Liver (tissue), 9 donors: ENCODE measurements around the gene CDK8. TPM values are rescaled to one million over a fixed set of nuclear protein-coding genes. Genes with fewer than 3 reads are reported as not detected.
A peak's percentile ranks its signal among the peaks of the same experiment; 100 is the strongest.

Experiments used
- DNase-seq: peaks from one replicate; pipeline ENCODE4 v3.0.0-alpha.2; 2017; ENCODE audit warnings: low spot score
- H3K27ac ChIP-seq, 2 donors: one replicate each; pipeline ENCODE4 v1.7.0; 2013; ENCODE audit warnings: inconsistent platforms in 2 of 2, low read length in 2 of 2, control low read depth in 1 of 2, low read depth in 1 of 2, mild to moderate bottlenecking in 1 of 2
- H3K27me3 ChIP-seq, 4 donors: one replicate each; pipeline versions ENCODE4 v1.6.1 to v1.7.0; 2013; ENCODE audit warnings: low read length in 3 of 4, inconsistent platforms in 1 of 4, mild to moderate bottlenecking in 1 of 4, moderate library complexity in 1 of 4; ENCODE audit not compliant: control insufficient read depth in 4 of 4, insufficient read depth in 4 of 4
- H3K36me3 ChIP-seq, 4 donors: one replicate each; pipeline versions ENCODE4 v1.6.1 to v1.7.0; 2013; ENCODE audit warnings: low read length in 3 of 4, mild to moderate bottlenecking in 3 of 4, low read depth in 1 of 4, moderate library complexity in 1 of 4; ENCODE audit not compliant: control insufficient read depth in 4 of 4, insufficient read depth in 3 of 4
- H3K4me1 ChIP-seq, 4 donors: one replicate each; pipeline versions ENCODE4 v1.6.1 to v1.7.0; 2013; ENCODE audit warnings: low read length in 3 of 4, mild to moderate bottlenecking in 3 of 4, moderate library complexity in 1 of 4; ENCODE audit not compliant: control insufficient read depth in 4 of 4, insufficient read depth in 4 of 4
- H3K4me3 ChIP-seq, 3 donors: one replicate each; pipeline versions ENCODE4 v1.6.1 to v1.7.0; 2013; ENCODE audit warnings: low read length in 3 of 3, control low read depth in 1 of 3, low read depth in 1 of 3, mild to moderate bottlenecking in 1 of 3
- H3K9ac ChIP-seq, 2 donors: one replicate each; pipeline ENCODE4 v1.7.0; 2013; ENCODE audit warnings: low read length in 2 of 2, mild to moderate bottlenecking in 2 of 2, moderate library complexity in 2 of 2, control low read depth in 1 of 2, low read depth in 1 of 2
- H3K9me3 ChIP-seq, 4 donors: one replicate each; pipeline versions ENCODE4 v1.6.1 to v1.7.0; 2013; ENCODE audit warnings: low read length in 3 of 4; ENCODE audit not compliant: control insufficient read depth in 4 of 4
- EGR1 ChIP-seq, 2 donors: IDR thresholded peaks; 2 replicates each; pipeline ENCODE4 v1.6.1; 2016 to 2018; ENCODE audit warnings: antibody characterized with exemption in 2 of 2, low read depth in 2 of 2
- FOXA2 ChIP-seq: IDR thresholded peaks from 2 replicates; pipeline ENCODE4 v1.6.1; 2016; ENCODE audit warnings: antibody characterized with exemption
- GABPA ChIP-seq, 2 donors: IDR thresholded peaks in 1 of 2; conservative IDR thresholded peaks in 1 of 2; 2 replicates each; pipeline ENCODE4 v1.6.1; 2016; ENCODE audit warnings: antibody characterized with exemption in 2 of 2, mild to moderate bottlenecking in 1 of 2, moderate library complexity in 1 of 2
- HNF4A ChIP-seq, 2 donors: conservative IDR thresholded peaks; 2 replicates each; pipeline ENCODE4 v1.6.1; 2016; ENCODE audit warnings: antibody characterized with exemption in 2 of 2, mild to moderate bottlenecking in 2 of 2
- HNF4G ChIP-seq: IDR thresholded peaks from 2 replicates; pipeline ENCODE4 v1.6.1; 2016; ENCODE audit warnings: antibody characterized with exemption
- JUND ChIP-seq, 2 donors: IDR thresholded peaks; 2 replicates each; pipeline ENCODE4 v1.6.1; 2016; ENCODE audit warnings: antibody characterized with exemption in 2 of 2
- NR2F2 ChIP-seq: IDR thresholded peaks from 2 replicates; pipeline ENCODE4 v1.6.1; 2016; ENCODE audit warnings: antibody characterized with exemption
- RAD21 ChIP-seq, 2 donors: IDR thresholded peaks; 2 replicates each; pipeline ENCODE4 v1.6.1; 2016; ENCODE audit warnings: antibody characterized with exemption in 2 of 2, mild to moderate bottlenecking in 2 of 2
- SP1 ChIP-seq: IDR thresholded peaks from 2 replicates; pipeline ENCODE4 v1.6.1; 2018; ENCODE audit warnings: antibody characterized with exemption, mild to moderate bottlenecking
- TAF1 ChIP-seq: conservative IDR thresholded peaks from 2 replicates; pipeline ENCODE4 v1.6.1; 2016; ENCODE audit warnings: antibody characterized with exemption, mild to moderate bottlenecking
- YY1 ChIP-seq: IDR thresholded peaks from 2 replicates; pipeline ENCODE4 v1.6.1; 2016; ENCODE audit warnings: antibody characterized with exemption, mild to moderate bottlenecking
- WGBS: extraction: QIAGEN DNeasy Blood & Tissue Kit; methylation state at CpG from one replicate; pipeline ENCODE4 v1.1.7; 2013; 5-methylcytosine and 5-hydroxymethylcytosine counted together
- polyA plus RNA-seq, 2 donors: library from polyadenylated mRNA; stranded (reverse) in 1 of 2; unstranded in 1 of 2; fragments of 200-250 nt in 1 of 2; fragments of >200 nt in 1 of 2; fragmentation: Nextera tagmentation in 1 of 2; extraction: Ambion mirVana in 1 of 2; gene quantifications; one replicate each; pipeline versions ENCODE4 v1.2.1 to v1.2.3, GENCODE V29; 2013 to 2015
- total RNA-seq, 2 donors: library from RNA; depleted of rRNA; stranded (reverse); fragments of >200 nt; gene quantifications; one replicate each; pipeline ENCODE4 v1.2.3, GENCODE V29; 2014
- TF ChIP-seq, protein P1 (sequence below): IDR thresholded peaks from 2 replicates; pipeline ENCODE4 v1.6.1; 2016; ENCODE audit warnings: antibody characterized with exemption
- TF ChIP-seq, protein P2 (sequence below): IDR thresholded peaks from 2 replicates; pipeline ENCODE4 v1.6.1; 2016; ENCODE audit warnings: antibody characterized with exemption
- TF ChIP-seq, protein P3 (sequence below): fragments of 150-350 bp; IDR thresholded peaks from 2 replicates; pipeline ENCODE4 v1.5.1; 2017; ENCODE audit warnings: improper control_type of control experiment, low read depth, low read length; ENCODE audit not compliant: missing input control
- TF ChIP-seq, protein P4 (sequence below): IDR thresholded peaks from 2 replicates; pipeline ENCODE4 v1.6.1; 2016; ENCODE audit warnings: antibody characterized with exemption, mild to moderate bottlenecking
- donor health status: healthy.
- donor health status: healthy.
- donor health status: healthy.
- donor health status: healthy.
- donor health status: healthy.

CDK8 gene
- total and polyA plus RNA-seq, 4 donors = 3.3 to 10.8 (median 6.8) TPM

DNA sequence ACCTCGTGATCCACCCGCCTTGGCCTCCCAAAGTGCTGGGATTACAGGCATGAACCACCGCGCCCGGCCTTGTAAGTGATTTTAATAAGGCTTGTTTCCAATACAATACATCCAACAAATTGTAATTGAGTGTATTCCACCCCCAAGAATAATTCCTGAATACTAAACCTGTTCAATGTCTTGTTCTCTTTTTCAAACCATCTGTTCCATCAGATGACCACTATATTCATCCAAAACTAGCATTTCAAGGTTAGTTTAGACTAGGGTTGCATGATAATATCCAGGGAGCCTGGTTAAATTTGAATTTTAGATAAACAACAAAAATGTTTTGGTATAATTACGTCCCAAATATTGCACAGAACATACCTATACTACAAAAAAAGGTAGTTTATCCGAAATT lies 168.1 kb downstream of the CDK8 start:
- H3K9ac ChIP-seq = no peak overlapping the region

DNA sequence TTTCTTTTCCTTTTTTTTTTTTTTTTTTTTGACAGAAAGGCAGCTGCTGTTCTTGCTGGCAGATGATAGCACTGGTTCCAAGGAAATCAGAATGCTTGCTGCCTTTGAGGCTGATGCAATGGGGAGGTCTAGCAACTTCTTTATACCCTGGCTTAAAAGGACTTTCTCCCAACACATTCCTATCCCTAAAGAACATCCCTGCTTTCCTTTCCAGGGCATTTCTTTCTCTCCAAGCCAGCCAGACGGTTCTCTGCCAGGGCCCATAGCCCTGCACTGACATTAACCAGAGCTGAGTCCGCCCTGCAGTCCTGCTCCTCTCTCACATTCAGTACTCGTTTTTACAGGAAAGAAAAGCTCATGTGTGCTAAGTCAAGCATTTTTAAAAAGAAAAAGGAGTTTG lies 169.7 kb downstream of the CDK8 start:
- H3K9me3 ChIP-seq = no peaks in the 10 kb centered on the region
- H3K27me3 ChIP-seq = peaks cover 0 to 4% (median 0%) of the 10 kb centered on the region in 4 donors
- DNase-seq = no peak
- H3K4me3 ChIP-seq = no peak overlapping the region
- no peaks in the 10 kb centered on the region for H3K36me3 ChIP-seq
- H3K9ac ChIP-seq = no peak overlapping the region
- H3K27ac ChIP-seq = no peak overlapping the region
- TF ChIP-seq, protein P1, sequence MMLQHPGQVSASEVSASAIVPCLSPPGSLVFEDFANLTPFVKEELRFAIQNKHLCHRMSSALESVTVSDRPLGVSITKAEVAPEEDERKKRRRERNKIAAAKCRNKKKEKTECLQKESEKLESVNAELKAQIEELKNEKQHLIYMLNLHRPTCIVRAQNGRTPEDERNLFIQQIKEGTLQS = no peak
- no peak for TF ChIP-seq FOXA2
- TF ChIP-seq YY1 = no peak
- no peak for TF ChIP-seq TAF1
- TF ChIP-seq JUND (IDR thresholded peaks at IDR 0.05) = no peak
- no peak for TF ChIP-seq EGR1 (IDR thresholded peaks at IDR 0.05; ENCODE audit: low read depth in 2 of 2)
- peak; percentile 24 for TF ChIP-seq NR2F2
- TF ChIP-seq GABPA (IDR thresholded peaks at IDR 0.05 in 1 of 2, conservative IDR thresholded peaks at IDR 0.05 in 1 of 2) = no peak
- peak; percentile 7 for TF ChIP-seq SP1
- TF ChIP-seq RAD21 (IDR thresholded peaks at IDR 0.05) = no peak
- TF ChIP-seq HNF4A (conservative IDR thresholded peaks at IDR 0.05) = no peak
- 48% methylated on average over 3 of the region's 3 CpGs for WGBS
- H3K4me1 ChIP-seq = peaks cover 0 to 5% (median 0%) of the 10 kb centered on the region in 4 donors

More for the DNA sequence above, 168.1 kb downstream of the CDK8 start:
- H3K4me3 ChIP-seq = no peak overlapping the region
- DNase-seq = no peak
- peaks cover 0 to 5% (median 0%) of the 10 kb centered on the region in 4 donors for H3K4me1 ChIP-seq
- H3K9me3 ChIP-seq = no peaks in the 10 kb centered on the region
- no peaks in the 10 kb centered on the region for H3K36me3 ChIP-seq
- no peak overlapping the region for H3K27ac ChIP-seq
- TF ChIP-seq HNF4G (no peak), EGR1 (IDR thresholded peaks at IDR 0.05; ENCODE audit: low read depth in 2 of 2) (no peak), FOXA2 (no peak), HNF4A (conservative IDR thresholded peaks at IDR 0.05) (no peak), NR2F2 (no peak), YY1 (no peak)
- TF ChIP-seq, protein P2, sequence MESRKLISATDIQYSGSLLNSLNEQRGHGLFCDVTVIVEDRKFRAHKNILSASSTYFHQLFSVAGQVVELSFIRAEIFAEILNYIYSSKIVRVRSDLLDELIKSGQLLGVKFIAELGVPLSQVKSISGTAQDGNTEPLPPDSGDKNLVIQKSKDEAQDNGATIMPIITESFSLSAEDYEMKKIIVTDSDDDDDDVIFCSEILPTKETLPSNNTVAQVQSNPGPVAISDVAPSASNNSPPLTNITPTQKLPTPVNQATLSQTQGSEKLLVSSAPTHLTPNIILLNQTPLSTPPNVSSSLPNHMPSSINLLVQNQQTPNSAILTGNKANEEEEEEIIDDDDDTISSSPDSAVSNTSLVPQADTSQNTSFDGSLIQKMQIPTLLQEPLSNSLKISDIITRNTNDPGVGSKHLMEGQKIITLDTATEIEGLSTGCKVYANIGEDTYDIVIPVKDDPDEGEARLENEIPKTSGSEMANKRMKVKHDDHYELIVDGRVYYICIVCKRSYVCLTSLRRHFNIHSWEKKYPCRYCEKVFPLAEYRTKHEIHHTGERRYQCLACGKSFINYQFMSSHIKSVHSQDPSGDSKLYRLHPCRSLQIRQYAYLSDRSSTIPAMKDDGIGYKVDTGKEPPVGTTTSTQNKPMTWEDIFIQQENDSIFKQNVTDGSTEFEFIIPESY = no peak
- TF ChIP-seq, protein P1 = no peak
- TF ChIP-seq, protein P3, sequence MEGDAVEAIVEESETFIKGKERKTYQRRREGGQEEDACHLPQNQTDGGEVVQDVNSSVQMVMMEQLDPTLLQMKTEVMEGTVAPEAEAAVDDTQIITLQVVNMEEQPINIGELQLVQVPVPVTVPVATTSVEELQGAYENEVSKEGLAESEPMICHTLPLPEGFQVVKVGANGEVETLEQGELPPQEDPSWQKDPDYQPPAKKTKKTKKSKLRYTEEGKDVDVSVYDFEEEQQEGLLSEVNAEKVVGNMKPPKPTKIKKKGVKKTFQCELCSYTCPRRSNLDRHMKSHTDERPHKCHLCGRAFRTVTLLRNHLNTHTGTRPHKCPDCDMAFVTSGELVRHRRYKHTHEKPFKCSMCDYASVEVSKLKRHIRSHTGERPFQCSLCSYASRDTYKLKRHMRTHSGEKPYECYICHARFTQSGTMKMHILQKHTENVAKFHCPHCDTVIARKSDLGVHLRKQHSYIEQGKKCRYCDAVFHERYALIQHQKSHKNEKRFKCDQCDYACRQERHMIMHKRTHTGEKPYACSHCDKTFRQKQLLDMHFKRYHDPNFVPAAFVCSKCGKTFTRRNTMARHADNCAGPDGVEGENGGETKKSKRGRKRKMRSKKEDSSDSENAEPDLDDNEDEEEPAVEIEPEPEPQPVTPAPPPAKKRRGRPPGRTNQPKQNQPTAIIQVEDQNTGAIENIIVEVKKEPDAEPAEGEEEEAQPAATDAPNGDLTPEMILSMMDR = no peak
- TF ChIP-seq, protein P4, sequence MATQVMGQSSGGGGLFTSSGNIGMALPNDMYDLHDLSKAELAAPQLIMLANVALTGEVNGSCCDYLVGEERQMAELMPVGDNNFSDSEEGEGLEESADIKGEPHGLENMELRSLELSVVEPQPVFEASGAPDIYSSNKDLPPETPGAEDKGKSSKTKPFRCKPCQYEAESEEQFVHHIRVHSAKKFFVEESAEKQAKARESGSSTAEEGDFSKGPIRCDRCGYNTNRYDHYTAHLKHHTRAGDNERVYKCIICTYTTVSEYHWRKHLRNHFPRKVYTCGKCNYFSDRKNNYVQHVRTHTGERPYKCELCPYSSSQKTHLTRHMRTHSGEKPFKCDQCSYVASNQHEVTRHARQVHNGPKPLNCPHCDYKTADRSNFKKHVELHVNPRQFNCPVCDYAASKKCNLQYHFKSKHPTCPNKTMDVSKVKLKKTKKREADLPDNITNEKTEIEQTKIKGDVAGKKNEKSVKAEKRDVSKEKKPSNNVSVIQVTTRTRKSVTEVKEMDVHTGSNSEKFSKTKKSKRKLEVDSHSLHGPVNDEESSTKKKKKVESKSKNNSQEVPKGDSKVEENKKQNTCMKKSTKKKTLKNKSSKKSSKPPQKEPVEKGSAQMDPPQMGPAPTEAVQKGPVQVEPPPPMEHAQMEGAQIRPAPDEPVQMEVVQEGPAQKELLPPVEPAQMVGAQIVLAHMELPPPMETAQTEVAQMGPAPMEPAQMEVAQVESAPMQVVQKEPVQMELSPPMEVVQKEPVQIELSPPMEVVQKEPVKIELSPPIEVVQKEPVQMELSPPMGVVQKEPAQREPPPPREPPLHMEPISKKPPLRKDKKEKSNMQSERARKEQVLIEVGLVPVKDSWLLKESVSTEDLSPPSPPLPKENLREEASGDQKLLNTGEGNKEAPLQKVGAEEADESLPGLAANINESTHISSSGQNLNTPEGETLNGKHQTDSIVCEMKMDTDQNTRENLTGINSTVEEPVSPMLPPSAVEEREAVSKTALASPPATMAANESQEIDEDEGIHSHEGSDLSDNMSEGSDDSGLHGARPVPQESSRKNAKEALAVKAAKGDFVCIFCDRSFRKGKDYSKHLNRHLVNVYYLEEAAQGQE = no peak
- WGBS = 81% methylated on average over 7 of the region's 7 CpGs
- peaks cover 0 to 4% (median 0%) of the 10 kb centered on the region in 4 donors for H3K27me3 ChIP-seq
